Measurements from ENCODE around the gene TBK1. TPM values are rescaled to one million over a fixed set of nuclear protein-coding genes. Genes with fewer than 3 reads are reported as not detected.

Gene TBK1
- total and polyA plus RNA-seq, 12 donors, result 16.0 to 48.3 (median 25.5) TPM

DNA sequence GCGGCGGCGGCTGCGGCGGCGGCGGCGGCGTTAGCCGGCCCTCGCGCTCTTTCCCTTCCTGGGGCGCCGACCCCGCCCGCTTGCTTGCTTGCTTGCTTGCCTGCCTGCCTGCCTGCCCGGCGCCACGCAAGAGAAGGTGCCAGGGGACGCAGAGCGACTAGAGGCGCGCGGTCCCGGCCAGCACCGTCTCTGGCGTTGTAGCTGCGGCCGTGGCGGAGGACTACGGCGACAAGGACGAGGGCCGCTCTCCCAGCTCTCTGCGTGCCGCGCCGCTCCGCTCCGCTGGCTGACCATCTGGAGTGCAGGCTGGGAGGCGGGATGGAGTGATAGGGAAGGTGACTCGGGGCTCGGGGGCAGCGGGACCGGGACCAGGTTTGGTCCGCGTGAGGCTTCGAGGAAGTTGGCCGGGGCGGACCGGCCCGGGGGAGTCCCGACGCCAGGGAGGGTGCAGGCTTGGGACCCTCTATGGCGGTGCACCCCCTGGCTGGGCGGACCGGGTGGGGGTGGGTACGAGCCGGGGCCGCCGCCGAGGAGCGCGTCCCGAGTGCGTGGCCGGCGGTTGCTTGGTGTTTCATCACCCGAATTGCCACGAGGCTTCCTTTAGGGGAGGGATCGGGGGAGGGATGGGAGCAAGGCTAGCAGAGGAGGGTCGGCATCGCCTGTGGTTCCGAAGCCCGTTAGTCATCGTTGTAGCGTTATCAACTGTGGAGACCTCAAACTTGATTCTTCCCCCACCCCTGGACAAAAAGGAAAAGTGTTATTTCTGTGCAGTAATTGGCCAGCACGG lies 47.3 kb upstream of the TBK1 start:
- Histone ChIP-seq H3K27me3 (no peaks in the 10 kb centered on the region), H3K4me1 (replicated peaks in 1 of 2) (peaks cover 12 to 25% of the 10 kb centered on the region in 2 donors), H3K36me3 (replicated peaks in 1 of 2) (no peaks in the 10 kb centered on the region), H3K27ac (peak overlapping the region; percentile 68 to 99 (median 96)), H3K9me3 (replicated peaks in 1 of 3) (no peaks in the 10 kb centered on the region), H3K4me3 (peak overlapping the region; percentile 26 to 96 (median 79))
- peak in 6 of 7 donors; percentile 63 to 73 (median 70) for DNase-seq
- TF ChIP-seq, protein P1, sequence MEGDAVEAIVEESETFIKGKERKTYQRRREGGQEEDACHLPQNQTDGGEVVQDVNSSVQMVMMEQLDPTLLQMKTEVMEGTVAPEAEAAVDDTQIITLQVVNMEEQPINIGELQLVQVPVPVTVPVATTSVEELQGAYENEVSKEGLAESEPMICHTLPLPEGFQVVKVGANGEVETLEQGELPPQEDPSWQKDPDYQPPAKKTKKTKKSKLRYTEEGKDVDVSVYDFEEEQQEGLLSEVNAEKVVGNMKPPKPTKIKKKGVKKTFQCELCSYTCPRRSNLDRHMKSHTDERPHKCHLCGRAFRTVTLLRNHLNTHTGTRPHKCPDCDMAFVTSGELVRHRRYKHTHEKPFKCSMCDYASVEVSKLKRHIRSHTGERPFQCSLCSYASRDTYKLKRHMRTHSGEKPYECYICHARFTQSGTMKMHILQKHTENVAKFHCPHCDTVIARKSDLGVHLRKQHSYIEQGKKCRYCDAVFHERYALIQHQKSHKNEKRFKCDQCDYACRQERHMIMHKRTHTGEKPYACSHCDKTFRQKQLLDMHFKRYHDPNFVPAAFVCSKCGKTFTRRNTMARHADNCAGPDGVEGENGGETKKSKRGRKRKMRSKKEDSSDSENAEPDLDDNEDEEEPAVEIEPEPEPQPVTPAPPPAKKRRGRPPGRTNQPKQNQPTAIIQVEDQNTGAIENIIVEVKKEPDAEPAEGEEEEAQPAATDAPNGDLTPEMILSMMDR (IDR thresholded peaks at IDR 0.05), result no peak
- peak; percentile 81 to 84 for TF ChIP-seq POLR2A (IDR thresholded peaks at IDR 0.05)
- intact Hi-C loops (cut with DNase I), result no loop called here
- 0 to 2% (median 1%) methylated on average over 10 to 78 of the region's 78 CpGs for WGBS, 4 donors

DNA sequence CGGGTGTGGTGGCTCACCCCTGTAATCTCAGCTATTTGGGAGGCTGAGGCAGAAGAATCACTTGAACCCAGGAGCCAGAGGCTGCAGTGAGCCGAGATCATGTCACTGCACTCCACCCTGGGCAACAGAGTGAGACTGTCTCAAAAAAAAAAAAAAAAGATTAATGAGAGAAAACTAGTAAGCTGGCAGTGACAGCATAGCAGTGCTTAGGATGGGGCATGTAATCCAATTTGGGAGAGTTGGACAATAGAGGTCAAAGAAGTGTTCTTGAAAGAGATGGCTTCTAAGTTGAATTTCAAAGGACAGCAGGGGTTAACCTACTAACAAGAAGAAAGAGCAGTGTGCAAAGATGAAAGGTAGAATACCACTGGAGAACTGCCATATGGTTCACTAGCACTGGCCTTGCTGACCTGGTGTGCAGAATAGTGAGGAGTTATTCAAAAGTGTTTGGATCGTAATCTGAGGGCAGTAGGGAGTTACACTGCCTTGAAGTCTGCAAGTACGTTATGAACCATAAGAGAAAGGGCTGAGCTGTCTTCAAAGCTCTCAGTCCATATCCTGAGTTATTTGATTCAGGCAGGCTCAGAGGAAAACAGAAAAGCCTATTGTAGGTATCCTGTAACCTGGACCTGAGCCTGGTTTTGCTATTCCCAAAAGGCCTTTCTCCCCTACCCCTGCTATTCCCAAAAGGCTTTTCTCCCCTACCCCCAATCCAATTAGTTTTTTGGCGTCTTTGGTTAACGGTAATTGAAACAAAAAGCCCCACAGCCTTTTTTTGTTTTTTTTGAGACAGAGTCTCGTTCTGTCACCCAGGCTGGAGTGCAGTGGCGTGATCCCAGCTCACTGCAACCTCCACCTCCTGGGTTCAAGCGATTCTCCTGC lies 44.3 kb upstream of the TBK1 start:
- TF ChIP-seq, protein P1 (IDR thresholded peaks at IDR 0.05), result no peak
- TF ChIP-seq POLR2A (IDR thresholded peaks at IDR 0.05), result no peak
- no peaks in the 10 kb centered on the region for H3K27me3 ChIP-seq
- no peaks in the 10 kb centered on the region for H3K9me3 ChIP-seq (replicated peaks in 1 of 3)
- H3K4me1 ChIP-seq (replicated peaks in 1 of 2), result peaks cover 7 to 23% of the 10 kb centered on the region in 2 donors
- H3K27ac ChIP-seq, result no peak overlapping the region
- H3K4me3 ChIP-seq, result no peak overlapping the region
- DNase-seq, result no peak
- intact Hi-C loops (cut with DNase I), result no loop called here
- peaks cover 0 to 26% of the 10 kb centered on the region in 2 donors for H3K36me3 ChIP-seq (replicated peaks in 1 of 2)
- WGBS, 4 donors, result 81 to 87% (median 84%) methylated on average over 9 of the region's 9 CpGs

DNA sequence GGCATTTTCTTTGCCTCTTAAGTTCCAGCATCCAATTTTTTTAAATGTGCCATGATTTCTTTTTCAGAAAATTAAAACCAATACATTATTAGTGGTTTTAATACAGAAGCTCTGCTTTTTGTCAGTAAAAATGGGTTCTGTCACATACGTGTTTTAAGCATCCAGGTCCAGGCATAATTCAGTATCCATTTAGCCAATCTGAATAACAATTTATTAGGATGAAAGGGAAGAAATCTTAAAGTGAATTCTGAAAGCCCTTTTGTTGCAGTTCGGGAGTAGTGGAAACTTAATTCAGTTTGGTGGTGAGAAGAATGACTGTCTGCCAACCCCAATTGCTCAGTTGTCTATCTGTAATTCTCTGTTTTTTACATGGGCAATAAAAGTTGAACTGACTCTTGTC lies 40.5 kb upstream of the TBK1 start:
- Histone ChIP-seq H3K9me3 (replicated peaks in 1 of 3) (no peaks in the 10 kb centered on the region), H3K27me3 (no peaks in the 10 kb centered on the region), H3K4me1 (replicated peaks in 1 of 2) (peaks cover 0 to 6% of the 10 kb centered on the region in 2 donors), H3K27ac (no peak overlapping the region), H3K4me3 (no peak overlapping the region), H3K36me3 (replicated peaks in 1 of 2) (peaks cover 0 to 47% of the 10 kb centered on the region in 2 donors)
- DNase-seq, result no peak
- intact Hi-C loops (cut with DNase I), result no loop called here
- TF ChIP-seq, protein P1 (IDR thresholded peaks at IDR 0.05), result no peak
- no peak for TF ChIP-seq POLR2A (IDR thresholded peaks at IDR 0.05)
- 85 to 95% (median 88%) methylated on average over 2 of the region's 2 CpGs for WGBS, 4 donors

DNA sequence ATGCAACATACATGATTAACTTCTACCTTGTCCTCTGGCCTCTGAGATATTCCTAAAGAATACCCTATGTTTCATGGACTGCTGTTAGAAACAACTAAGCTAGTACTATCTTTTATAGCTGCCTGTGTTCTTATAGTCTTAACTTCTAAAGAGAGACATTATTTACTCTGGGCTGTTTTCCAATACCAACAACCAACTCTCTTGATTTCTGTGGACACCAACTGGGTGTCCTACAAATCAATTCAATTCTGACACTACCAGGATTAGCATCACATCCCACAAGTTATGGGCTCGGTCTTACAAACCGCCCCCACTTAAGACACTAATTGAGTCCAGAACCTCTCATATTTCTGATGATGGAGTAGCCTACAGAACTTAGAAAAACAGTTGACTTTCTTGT lies 39.5 kb upstream of the TBK1 start:
- no peak for TF ChIP-seq POLR2A (IDR thresholded peaks at IDR 0.05)
- TF ChIP-seq, protein P1 (IDR thresholded peaks at IDR 0.05), result no peak
- peaks cover 0 to 2% of the 10 kb centered on the region in 2 donors for H3K4me1 ChIP-seq (replicated peaks in 1 of 2)
- no peak overlapping the region for H3K4me3 ChIP-seq
- H3K9me3 ChIP-seq (replicated peaks in 1 of 3), result no peaks in the 10 kb centered on the region
- intact Hi-C loops (cut with DNase I), result no loop called here
- WGBS, 4 donors, result 83 to 100% (median 91%) methylated on average over 2 of the region's 2 CpGs
- H3K36me3 ChIP-seq (replicated peaks in 1 of 2), result peaks cover 0 to 57% of the 10 kb centered on the region in 2 donors
- H3K27ac ChIP-seq, result no peak overlapping the region
- no peaks in the 10 kb centered on the region for H3K27me3 ChIP-seq
- no peak for DNase-seq
